GM21529 (cell line): Measurements from ENCODE around the gene PRKAB1.

ENCODE experiments used
- ATAC-seq: cut with Tn5 transposase; IDR thresholded peaks from one replicate; pipeline ENCODE4 v1.9.1; 2021; ENCODE audit not compliant: unreplicated experiment

PRKAB1 gene

DNA sequence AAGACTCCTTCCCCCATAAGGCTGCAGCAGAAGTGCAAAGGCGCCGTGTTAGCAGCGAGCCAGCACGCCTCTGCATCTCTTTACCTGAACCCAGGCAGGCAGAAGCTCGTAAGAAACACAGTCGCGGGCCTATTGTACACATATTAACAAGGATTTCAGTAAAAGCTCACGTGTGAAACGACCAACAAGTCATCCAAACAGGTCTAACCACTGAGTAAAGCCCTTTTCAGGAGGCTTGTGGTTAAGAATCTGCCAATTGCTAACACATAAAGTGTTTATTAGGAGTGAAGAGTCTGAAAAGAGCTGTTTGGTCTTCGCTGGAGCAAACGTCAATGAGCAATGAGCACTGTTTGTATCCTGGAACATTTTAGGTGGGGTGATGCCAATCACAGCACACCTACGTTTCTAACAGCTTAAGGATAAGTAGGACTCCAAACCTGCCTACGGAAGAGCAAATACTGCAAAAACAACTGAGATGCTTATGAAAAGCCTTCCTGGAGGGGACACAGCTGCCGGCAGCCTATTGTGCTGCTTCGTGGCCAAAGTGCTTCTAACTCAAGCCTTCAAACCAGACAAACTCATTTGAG, 43.1 kb downstream of the PRKAB1 start:
- no peak for ATAC-seq

DNA sequence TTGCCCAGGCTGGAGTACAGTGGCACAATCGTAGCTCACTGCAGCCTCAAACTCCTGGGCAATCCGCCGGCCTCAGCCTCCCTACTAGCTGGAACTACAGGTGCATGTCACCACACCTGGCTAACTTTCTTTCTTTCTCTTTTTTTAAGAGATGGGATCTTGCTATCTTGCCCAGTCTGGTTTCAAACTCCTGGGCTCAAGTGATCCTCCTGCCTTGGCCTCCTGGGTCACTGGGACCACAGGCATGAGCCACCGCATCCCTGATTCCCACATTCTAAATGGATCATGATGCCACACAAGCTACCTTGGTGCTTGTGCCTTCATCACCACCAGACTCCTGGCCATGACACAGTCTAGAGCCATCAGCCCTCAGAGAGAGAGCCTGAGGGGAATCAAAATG, 43.8 kb downstream of the PRKAB1 start:
- ATAC-seq, result no peak

- no peak for ATAC-seq
Observed at GRCh38 chr12:119712721-119713120, 44.8 kb downstream of the PRKAB1 start.

DNA sequence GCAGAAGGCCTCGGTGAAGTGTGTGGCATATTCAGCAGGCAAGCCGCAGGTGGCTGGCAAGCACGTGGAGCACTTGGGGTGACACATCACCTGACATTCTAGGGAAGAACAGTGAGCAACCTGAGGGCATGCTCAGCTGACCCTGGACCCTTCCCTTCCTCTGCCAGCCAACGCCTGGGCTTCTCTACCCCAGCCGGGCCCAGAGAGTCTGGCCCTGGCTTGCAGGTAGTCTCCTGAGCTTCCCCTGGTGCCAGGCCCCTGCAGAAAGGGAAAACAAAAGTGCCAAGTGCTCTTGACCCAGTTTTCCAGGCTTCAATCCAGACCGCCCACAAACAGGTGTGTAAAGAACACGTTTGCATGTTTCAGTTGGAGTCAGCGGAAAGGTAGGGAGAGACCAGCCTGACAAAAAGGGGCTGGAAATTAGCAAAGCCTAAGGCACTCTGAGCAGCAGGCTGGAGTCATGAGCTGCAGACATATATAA, 45.7 kb downstream of the PRKAB1 start:
- ATAC-seq, result no peak

DNA sequence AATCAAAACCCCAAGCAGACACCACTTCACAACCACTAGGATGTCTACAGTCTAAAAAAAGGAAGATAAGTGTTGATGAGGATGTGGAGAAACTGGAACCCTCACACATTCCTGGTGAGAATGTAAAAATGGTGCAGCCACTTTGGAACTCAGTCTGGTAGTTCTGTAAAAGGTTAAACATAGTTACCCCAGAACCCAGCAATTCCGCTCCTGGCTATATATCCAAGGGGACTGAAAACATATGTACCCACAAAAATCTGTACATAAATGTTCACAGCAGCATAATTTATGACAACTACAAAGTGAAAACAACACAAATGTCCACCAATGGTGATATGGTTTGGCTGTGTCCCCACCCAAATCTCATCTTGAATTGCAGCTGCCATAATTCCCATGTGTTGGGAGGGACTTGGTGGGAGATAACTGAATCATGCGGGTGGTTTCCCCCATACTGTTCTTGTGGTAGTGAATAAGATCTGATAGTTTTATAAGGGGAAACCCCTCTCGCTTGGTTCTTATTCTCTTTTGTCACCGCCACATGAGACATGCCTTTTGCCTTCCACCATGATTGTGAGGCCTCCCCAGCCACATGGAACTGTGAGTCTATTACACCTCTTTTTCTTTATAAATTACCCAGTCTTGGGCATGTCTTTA, 46.8 kb downstream of the PRKAB1 start:
- ATAC-seq, result no peak

DNA sequence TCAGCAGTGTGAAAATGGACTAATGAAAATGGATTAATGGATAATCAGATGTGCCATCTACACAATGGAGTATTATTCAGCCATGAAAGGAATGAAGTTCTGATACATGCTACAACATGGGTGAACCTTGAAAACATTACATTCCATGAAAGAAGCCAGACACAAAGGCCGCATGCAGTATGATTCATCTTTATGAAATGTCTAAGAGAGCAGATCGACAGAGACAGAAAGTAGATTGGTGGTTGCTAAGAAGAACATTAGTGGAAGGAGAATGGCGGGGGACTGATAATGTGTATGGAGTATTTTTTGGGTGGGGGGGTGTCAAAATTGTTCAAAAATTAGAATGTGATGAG, 47.3 kb downstream of the PRKAB1 start:
- no peak for ATAC-seq

DNA sequence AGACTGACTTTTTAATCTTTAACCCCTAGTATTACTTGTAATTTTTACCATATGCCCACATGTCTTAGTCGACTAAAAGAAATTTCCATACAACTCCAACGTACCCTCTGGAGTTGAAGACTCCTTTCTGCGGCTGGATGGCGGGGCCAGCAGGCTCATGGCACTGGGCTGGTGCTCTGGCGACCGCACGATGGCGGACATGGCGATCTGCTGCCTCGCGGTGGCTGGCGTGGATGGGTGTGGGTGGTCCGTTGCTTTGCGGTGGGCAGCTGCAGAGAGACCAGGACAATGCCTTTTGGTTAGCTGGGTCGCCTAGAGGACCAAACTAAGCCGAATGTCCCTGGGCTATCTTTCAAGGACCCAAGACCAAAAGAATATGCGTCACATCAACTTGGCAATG, 50.2 kb downstream of the PRKAB1 start:
- no peak for ATAC-seq

- no peak for ATAC-seq
Observed at GRCh38 chr12:119720349-119720748, 52.4 kb downstream of the PRKAB1 start.

DNA sequence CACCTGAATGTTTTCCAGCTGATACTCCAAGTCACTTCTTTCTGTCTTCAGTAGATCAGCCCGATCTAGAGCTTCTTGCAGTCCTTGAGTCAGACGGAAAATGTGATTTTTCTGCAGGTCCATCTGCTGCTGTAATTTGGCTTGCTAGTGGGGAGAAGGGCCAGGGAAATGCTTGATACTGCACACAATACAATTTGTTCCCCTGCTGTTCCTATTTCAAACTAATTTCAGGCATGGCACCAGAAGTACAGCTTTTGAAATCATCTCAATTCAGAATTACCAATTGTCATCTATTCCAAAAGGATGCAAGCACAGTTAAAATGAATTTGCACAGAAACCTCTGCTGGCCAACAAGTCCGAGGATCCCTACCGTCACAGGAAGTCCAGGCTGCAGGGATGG, 53.4 kb downstream of the PRKAB1 start:
- no peak for ATAC-seq

DNA sequence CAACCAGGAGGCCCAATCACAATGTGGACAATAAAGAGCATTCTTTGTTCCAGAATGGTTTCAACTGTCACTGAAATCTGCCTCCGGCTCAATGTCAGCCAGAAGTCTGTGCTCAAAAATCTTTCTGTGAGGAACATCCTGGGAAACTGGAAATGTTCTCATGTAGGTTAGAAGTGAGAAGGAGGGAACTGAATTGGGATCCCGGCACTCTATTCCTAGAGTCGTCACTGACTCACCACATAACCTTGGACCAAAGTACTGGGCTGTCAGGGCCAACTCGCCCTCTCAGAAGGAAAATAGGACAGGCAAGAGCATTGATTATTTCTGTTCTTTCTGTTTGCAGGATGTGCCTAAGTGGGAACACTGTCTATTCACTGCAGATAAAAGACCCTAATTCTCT, 57.6 kb downstream of the PRKAB1 start:
- ATAC-seq, result no peak

GRCh38 chr12:119727600-119728443, 59.9 kb downstream of the PRKAB1 start:
- no peak for ATAC-seq

GRCh38 chr12:119728444-119728745, 60.5 kb downstream of the PRKAB1 start:
- ATAC-seq, result no peak

- no peak for ATAC-seq
Observed at GRCh38 chr12:119729871-119730270, 61.9 kb downstream of the PRKAB1 start.

DNA sequence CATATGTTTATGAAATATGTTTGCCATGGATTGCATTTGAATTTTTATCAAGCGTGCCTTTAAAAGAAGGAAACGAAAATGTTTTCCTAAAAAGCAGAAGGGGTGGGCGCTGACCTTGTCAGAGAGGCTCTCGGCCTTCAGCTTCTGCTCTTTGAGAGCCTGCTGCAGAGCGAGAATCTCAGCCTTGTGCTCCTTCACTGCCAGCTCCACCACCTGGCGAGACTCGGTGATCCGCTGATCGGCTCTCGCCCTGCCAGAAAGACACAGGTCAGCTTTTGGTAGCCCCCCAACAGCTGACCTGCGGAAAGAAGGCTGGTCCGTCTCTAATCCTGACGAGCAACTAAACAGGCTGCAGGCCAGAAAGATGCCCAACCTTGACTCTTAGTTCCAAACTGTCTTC, 62.4 kb downstream of the PRKAB1 start:
- ATAC-seq, result no peak
